Activated naive CD4-positive, alpha-beta T cell treated with anti-CD3 and anti-CD28 coated beads for 36 hours (primary cell): ENCODE data around the gene HTR3B. TPM values are rescaled to one million over a fixed set of nuclear protein-coding genes. Genes with fewer than 3 reads are reported as not detected.

Experiments used
- total RNA-seq, 2 experiments: library from RNA; stranded (reverse); gene quantifications; one replicate each; pipeline ENCODE4 v1.2.3, GENCODE V29; 2021

Gene HTR3B
- total RNA-seq, 2 experiments from 2014 or later = not detected

Other genes with a start within 250 kb of the HTR3B start
- gene TMPRSS5, start 198.5 kb upstream of the HTR3B start, total RNA-seq = 1 to 10 TPM; 1.1 to 1.2 TPM
- gene ZW10, start 131.1 kb upstream of the HTR3B start, total RNA-seq = 10 to 100 TPM; 10.7 to 11.6 TPM
- gene CLDN25, start 125.0 kb upstream of the HTR3B start, total RNA-seq = not detected
- 10 to 100 TPM; 26.1 to 26.8 TPM for gene USP28, start 29.2 kb upstream of the HTR3B start, total RNA-seq
- not detected for gene HTR3A, start 70.3 kb downstream of the HTR3B start, total RNA-seq
- gene ZBTB16, start 154.9 kb downstream of the HTR3B start, total RNA-seq = 1 to 10 TPM; 1.5 to 2.3 TPM